NOMO-1 treated with DMSO at 0.1 percent for 48 hours (cell line): ENCODE results near the gene CALY.

ENCODE experiments used
- DNase-seq: peaks from one replicate; lab custom pipeline; 2025; ENCODE audit not compliant: unreplicated experiment; lab: John Stamatoyannopoulos, UW

CALY gene

GRCh38 chr10:133292919-133293809 lies 43.5 kb downstream of the CALY start:
- peak; percentile 17 for DNase-seq

GRCh38 chr10:133289761-133290160 lies 46.9 kb downstream of the CALY start:
- DNase-seq, result no peak

GRCh38 chr10:133287832-133288500 lies 48.7 kb downstream of the CALY start:
- no peak for DNase-seq

GRCh38 chr10:133286366-133286765 lies 50.3 kb downstream of the CALY start:
- DNase-seq, result no peak

- DNase-seq, result no peak
Measured at GRCh38 chr10:133285217-133285616, 51.5 kb downstream of the CALY start.

- no peak for DNase-seq
Measured at GRCh38 chr10:133283931-133284330, 52.8 kb downstream of the CALY start.

- DNase-seq, result no peak
Measured at GRCh38 chr10:133282846-133283390, 53.8 kb downstream of the CALY start.

- no peak for DNase-seq
Measured at GRCh38 chr10:133281628-133282372, 54.9 kb downstream of the CALY start.

- DNase-seq, result no peak
Measured at GRCh38 chr10:133281084-133281483, 55.6 kb downstream of the CALY start.

- DNase-seq, result no peak
Measured at GRCh38 chr10:133280391-133281059, 56.2 kb downstream of the CALY start.

- peak; percentile 67 for DNase-seq
Measured at GRCh38 chr10:133279326-133280226, 57.1 kb downstream of the CALY start.

- peak; percentile 91 for DNase-seq
Measured at GRCh38 chr10:133278577-133279265, 58.0 kb downstream of the CALY start.

GRCh38 chr10:133277993-133278576 lies 58.6 kb downstream of the CALY start:
- DNase-seq, result peak; percentile 35

GRCh38 chr10:133277277-133277992 lies 59.3 kb downstream of the CALY start:
- no peak for DNase-seq

- DNase-seq, result peak; percentile 16
Measured at GRCh38 chr10:133276435-133277201, 60.1 kb downstream of the CALY start, which contains the start of gene ADAM8. TSS of gene ADAM8 (minus strand) at chr10:133276868. CDS start at chr10:133276817, 51 bp downstream.

- DNase-seq, result no peak
Measured at GRCh38 chr10:133276100-133276434, 60.6 kb downstream of the CALY start.

GRCh38 chr10:133275684-133276092 lies 61.0 kb downstream of the CALY start:
- no peak for DNase-seq
